ENCODE measurements around the gene ARNT2. TPM values are rescaled to one million over a fixed set of nuclear protein-coding genes. Genes with fewer than 3 reads are reported as not detected.

ARNT2 gene
- total RNA-seq, 4 donors from 2014 or later: 5.1 to 8.8 (median 6.8) TPM

DNA sequence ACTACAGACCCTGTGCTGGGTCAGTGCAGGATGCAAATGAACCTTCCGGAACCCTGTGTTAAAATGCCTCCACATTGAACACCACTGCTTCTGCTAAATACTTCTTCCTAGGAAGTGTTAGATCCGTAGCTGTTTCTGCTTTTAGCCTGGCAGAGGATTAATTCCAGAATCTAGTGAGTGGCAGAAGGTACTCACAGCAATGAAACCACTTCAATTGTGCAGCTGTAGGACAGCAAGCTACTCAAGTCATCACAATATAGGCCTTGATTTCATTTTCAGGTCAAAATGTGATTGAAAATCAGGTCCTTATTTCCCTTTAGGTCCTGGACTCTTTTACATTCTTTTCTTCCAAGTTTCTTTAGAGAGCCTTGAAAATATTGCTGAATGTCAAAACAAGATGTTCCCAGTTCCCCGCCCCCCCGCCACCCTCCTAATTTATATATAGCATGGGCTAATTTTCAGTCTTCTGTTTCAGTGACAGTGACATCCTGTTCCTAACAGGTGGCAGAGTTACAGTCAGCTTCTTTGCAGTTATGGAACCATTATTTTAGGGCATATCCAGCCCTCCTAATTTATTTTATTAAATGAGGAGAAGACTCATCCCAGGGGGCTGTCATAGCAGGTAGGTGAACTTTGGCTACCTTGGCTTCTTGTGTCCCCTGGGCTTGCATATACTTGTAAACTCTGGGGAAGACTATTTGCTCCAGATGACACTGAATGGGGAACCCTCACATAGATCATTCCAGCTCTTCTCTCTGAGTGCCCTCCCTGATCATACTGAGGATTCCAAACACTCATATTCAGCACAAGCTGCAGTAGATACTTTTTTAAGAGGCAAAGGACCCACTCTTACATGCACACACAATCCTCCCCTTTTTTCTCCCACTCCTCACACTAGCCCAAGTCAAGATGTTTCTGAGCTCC, 28.0 kb upstream of the ARNT2 start:
- no peak for DNase-seq (ENCODE audit: low spot score in 2 of 2)
- no peaks in the 10 kb centered on the region for H3K27me3 ChIP-seq
- no peaks in the 10 kb centered on the region for H3K4me1 ChIP-seq
- H3K4me3 ChIP-seq: no peak overlapping the region
- H3K27ac ChIP-seq: no peak overlapping the region
- no peaks in the 10 kb centered on the region for H3K9me3 ChIP-seq
- 80 to 81% methylated on average over 4 of the region's 4 CpGs for WGBS, 2 donors
- H3K36me3 ChIP-seq: no peaks in the 10 kb centered on the region
- TF ChIP-seq EP300 (IDR thresholded peaks at IDR 0.05) (no peak), POLR2A (IDR thresholded peaks at IDR 0.05) (no peak)
- TF ChIP-seq, protein P1, sequence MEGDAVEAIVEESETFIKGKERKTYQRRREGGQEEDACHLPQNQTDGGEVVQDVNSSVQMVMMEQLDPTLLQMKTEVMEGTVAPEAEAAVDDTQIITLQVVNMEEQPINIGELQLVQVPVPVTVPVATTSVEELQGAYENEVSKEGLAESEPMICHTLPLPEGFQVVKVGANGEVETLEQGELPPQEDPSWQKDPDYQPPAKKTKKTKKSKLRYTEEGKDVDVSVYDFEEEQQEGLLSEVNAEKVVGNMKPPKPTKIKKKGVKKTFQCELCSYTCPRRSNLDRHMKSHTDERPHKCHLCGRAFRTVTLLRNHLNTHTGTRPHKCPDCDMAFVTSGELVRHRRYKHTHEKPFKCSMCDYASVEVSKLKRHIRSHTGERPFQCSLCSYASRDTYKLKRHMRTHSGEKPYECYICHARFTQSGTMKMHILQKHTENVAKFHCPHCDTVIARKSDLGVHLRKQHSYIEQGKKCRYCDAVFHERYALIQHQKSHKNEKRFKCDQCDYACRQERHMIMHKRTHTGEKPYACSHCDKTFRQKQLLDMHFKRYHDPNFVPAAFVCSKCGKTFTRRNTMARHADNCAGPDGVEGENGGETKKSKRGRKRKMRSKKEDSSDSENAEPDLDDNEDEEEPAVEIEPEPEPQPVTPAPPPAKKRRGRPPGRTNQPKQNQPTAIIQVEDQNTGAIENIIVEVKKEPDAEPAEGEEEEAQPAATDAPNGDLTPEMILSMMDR (IDR thresholded peaks at IDR 0.05): no peak

DNA sequence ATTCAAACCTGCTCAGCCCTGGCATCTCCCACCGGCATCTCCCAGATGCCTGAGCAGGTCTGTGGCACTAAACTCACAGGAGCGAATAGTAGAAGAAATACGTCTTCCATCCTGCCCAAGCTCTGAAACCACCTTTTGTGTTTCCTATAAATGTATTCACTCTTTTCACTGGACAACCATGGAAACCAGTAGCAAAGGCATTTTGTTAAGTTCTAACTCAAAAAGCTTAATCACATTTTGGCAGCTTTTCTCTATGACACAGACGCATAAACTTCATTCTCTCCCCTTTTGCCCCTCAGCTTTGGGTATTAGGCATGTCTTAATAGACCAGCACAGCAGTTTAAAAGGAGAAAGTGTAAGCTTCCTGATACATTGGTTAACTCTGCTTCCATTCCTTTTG, 24.5 kb upstream of the ARNT2 start:
- no peaks in the 10 kb centered on the region for H3K36me3 ChIP-seq
- no peaks in the 10 kb centered on the region for H3K4me1 ChIP-seq
- no peak for DNase-seq (ENCODE audit: low spot score in 2 of 2)
- H3K27ac ChIP-seq: no peak overlapping the region
- TF ChIP-seq EP300 (IDR thresholded peaks at IDR 0.05): no peak
- TF ChIP-seq, protein P1 (IDR thresholded peaks at IDR 0.05): no peak
- no peak for TF ChIP-seq POLR2A (IDR thresholded peaks at IDR 0.05)
- H3K27me3 ChIP-seq: no peaks in the 10 kb centered on the region
- 63 to 65% methylated on average over 4 of the region's 4 CpGs for WGBS, 2 donors
- H3K9me3 ChIP-seq: no peaks in the 10 kb centered on the region
- H3K4me3 ChIP-seq: no peak overlapping the region

DNA sequence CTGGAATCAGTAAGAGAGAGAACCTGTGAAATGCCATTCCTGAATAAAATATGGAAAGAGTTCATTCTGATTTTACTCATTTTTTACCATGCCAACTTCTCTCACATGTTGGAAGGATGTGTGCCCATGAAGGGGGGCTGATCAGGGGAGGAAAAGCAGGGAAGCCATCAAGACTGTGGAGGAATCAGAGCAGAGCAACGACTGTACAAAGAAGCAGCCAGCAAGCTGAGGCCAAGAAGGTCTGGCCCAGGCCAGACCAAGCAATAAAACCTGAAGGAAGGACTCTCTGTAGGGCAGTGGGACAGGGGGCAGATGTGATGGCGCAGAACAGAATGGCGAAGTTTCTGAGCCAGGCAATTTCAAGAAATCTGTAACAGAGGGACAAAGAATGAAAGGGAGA, 24.0 kb upstream of the ARNT2 start:
- TF ChIP-seq EP300 (IDR thresholded peaks at IDR 0.05) (no peak), POLR2A (IDR thresholded peaks at IDR 0.05) (no peak)
- TF ChIP-seq, protein P1 (IDR thresholded peaks at IDR 0.05): no peak

DNA sequence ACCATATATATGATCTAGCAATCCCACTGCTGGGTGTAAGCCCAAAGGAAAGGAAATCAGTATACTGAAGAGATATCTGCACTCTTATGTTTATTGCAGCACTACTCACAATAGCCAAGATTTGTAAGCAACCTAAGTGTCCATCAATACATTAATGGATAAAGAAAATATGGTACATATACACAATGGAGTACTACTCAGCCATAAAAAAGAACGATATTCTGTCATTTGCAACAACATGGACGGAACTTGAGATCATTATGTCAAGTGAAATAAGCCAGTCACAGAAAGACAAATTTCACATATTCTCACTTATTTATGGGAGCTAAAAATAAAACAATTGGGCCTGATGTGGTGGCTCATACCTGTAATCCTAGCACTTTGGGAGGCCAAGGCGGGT, 21.9 kb upstream of the ARNT2 start:
- Histone ChIP-seq H3K27me3 (no peaks in the 10 kb centered on the region), H3K4me1 (no peaks in the 10 kb centered on the region), H3K36me3 (no peaks in the 10 kb centered on the region), H3K9me3 (no peaks in the 10 kb centered on the region), H3K27ac (no peak overlapping the region), H3K4me3 (no peak overlapping the region)
- WGBS, 2 donors: 93 to 96% methylated on average over 3 of the region's 3 CpGs
- no peak for DNase-seq (ENCODE audit: low spot score in 2 of 2)
- TF ChIP-seq EP300 (IDR thresholded peaks at IDR 0.05) (no peak), POLR2A (IDR thresholded peaks at IDR 0.05) (no peak)
- TF ChIP-seq, protein P1 (IDR thresholded peaks at IDR 0.05): no peak

More for the DNA sequence above, 24.0 kb upstream of the ARNT2 start:
- Histone ChIP-seq H3K9me3 (no peaks in the 10 kb centered on the region), H3K4me1 (no peaks in the 10 kb centered on the region), H3K27me3 (no peaks in the 10 kb centered on the region), H3K4me3 (no peak overlapping the region), H3K36me3 (no peaks in the 10 kb centered on the region), H3K27ac (no peak overlapping the region)
- DNase-seq (ENCODE audit: low spot score in 2 of 2): no peak
- 52 to 53% methylated on average over 3 of the region's 3 CpGs for WGBS, 2 donors

DNA sequence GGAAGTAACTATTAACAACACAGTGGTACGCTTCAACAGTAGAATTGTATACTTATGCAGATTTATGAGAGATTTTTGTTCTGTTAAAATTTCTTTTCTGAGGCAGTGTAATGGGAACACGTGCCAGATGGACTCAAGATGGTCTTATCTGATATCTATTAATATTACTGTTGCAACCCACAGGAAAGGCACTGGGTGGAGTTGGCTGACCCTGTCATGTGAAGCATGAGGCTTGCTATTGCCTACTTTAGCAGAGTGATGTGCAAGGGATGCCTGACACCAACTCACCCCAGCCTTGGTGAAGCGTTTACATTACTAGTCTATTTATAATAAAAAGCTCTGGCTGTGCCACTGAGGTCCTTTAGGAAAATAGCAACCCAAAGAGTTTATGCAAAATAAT, 19.8 kb upstream of the ARNT2 start:
- Histone ChIP-seq H3K4me3 (no peak overlapping the region), H3K36me3 (no peaks in the 10 kb centered on the region), H3K27ac (no peak overlapping the region), H3K9me3 (no peaks in the 10 kb centered on the region), H3K4me1 (no peaks in the 10 kb centered on the region), H3K27me3 (no peaks in the 10 kb centered on the region)
- TF ChIP-seq POLR2A (IDR thresholded peaks at IDR 0.05) (no peak), EP300 (IDR thresholded peaks at IDR 0.05) (no peak)
- TF ChIP-seq, protein P1 (IDR thresholded peaks at IDR 0.05): no peak
- DNase-seq (ENCODE audit: low spot score in 2 of 2): no peak
- WGBS, 2 donors: 70 to 71% methylated on average over 3 of the region's 3 CpGs
